HAP-1 (cell line): ENCODE data around the gene CDK18.

Experiments
- DNase-seq, 2 experiments: peaks; one replicate each; pipeline ENCODE4 v3.0.0-alpha.2; 2016 to 2020; ENCODE audit warnings: low spot score in 2 of 2
- H3K27me3 ChIP-seq: fragments of 250-450 bp; sonication (Bioruptor Pico); 2 replicates; pipeline ENCODE4 v1.5.1; 2020; ENCODE audit warnings: low read depth, mild to moderate bottlenecking, moderate library complexity
- H3K36me3 ChIP-seq: fragments of 250-450 bp; sonication (Bioruptor Pico); replicated peaks from 2 replicates; pipeline ENCODE4 v1.5.1; 2020; ENCODE audit warnings: mild to moderate bottlenecking
- H3K4me1 ChIP-seq: fragments of 250-450 bp; sonication (Bioruptor Pico); 2 replicates; pipeline ENCODE4 v1.5.1; 2020; ENCODE audit warnings: mild to moderate bottlenecking
- H3K4me3 ChIP-seq: fragments of 250-450 bp; sonication (Bioruptor Pico); 2 replicates; pipeline ENCODE4 v1.5.1; 2020; ENCODE audit warnings: mild to moderate bottlenecking, moderate library complexity
- H3K9me3 ChIP-seq: fragments of 250-450 bp; sonication (Bioruptor Pico); 2 replicates; pipeline ENCODE4 v1.5.1; 2020; ENCODE audit warnings: mild to moderate bottlenecking, moderate library complexity
- in situ Hi-C: fragments of 300-500 bp; cut with MboI; formaldehyde crosslinking; loops from 3 replicates; pipeline ENCODE4 v1.14.3; 2020; ENCODE audit warnings: low sequenced_read_pairs, inconsistent platforms, mixed read lengths

The CDK18 gene

DNA sequence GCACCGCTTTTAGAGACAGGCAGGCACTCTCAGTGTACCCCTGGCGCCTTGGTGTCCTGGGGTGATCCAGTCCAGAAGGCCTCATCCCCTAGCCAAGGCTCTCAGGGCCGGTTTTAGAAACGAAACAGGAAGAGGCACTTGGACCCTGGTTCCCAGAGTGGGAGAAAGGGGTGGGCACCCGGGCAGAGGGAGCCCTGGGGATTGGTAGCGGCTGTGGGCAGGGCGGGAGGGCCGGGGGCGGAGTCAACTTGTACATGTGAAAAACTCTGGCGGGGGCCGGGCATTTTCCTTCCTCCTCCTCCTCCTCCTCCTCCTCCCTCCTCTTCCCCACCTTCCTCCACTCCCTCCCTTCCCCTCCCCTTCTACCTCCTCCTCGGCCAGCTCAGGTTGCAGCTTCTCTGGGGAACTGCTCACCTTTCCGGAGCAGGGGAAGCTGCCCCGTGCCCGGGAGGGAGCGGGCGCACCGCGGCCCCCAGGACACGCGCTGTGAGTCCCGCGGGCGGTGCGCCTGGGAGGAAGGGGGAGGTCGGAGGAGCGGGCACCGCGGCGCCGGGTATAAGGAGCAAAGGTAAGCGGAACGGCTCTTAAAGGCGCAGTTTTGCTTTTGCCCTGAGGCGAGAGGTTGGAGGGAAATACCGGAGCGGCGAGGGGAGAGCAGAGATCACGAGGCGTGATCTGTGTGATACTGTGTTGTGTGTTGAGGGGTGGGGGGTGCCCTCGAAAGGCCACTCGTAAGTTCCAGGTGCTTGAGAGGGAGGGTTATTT is at the start of gene CDK18:
CDK18 (plus strand) TSS at position 359 of the 765 bp plus-strand sequence. CDS start 18,499 bp downstream, outside the sequence.
- peak; percentile 83 to 93 for DNase-seq
- Histone ChIP-seq H3K4me1 (no peaks in the 10 kb centered on the region; the same call in 1 of the 2 replicates), H3K9me3 (no peaks in the 10 kb centered on the region), H3K4me3 (peak within 1 kb of the TSS; percentile 47), H3K36me3 (no peaks in the 10 kb centered on the region), H3K27me3 (no peaks in the 10 kb centered on the region)
- in situ Hi-C loops, result no loop called here

GRCh38 chr1:205454903-205455335 is 49.5 kb upstream of the CDK18 start:
- peaks cover 11% of the 10 kb centered on the region for H3K4me1 ChIP-seq
- no peaks in the 10 kb centered on the region for H3K9me3 ChIP-seq
- H3K4me3 ChIP-seq, result no peak overlapping the region
- H3K27me3 ChIP-seq, result peaks cover 69% of the 10 kb centered on the region
- no peak for DNase-seq
- in situ Hi-C loops, result no loop called here
- no peaks in the 10 kb centered on the region for H3K36me3 ChIP-seq

- H3K27me3 ChIP-seq, result peaks cover 69% of the 10 kb centered on the region
- no peak for DNase-seq
- H3K4me3 ChIP-seq, result peak within 1 kb of the TSS; percentile 24
- no peaks in the 10 kb centered on the region for H3K36me3 ChIP-seq
- peaks cover 10% of the 10 kb centered on the region for H3K4me1 ChIP-seq
- no peaks in the 10 kb centered on the region for H3K9me3 ChIP-seq
- in situ Hi-C loops, result no loop called here
Observed at GRCh38 chr1:205455581-205456382, 48.7 kb upstream of the CDK18 start, which contains the start of gene BLACAT1. TSS of gene BLACAT1 (minus strand) at chr1:205456045.

- DNase-seq, result no peak
- H3K4me3 ChIP-seq, result peak overlapping the region; percentile 24
Observed at GRCh38 chr1:205456383-205456867, 48.0 kb upstream of the CDK18 start.

DNA sequence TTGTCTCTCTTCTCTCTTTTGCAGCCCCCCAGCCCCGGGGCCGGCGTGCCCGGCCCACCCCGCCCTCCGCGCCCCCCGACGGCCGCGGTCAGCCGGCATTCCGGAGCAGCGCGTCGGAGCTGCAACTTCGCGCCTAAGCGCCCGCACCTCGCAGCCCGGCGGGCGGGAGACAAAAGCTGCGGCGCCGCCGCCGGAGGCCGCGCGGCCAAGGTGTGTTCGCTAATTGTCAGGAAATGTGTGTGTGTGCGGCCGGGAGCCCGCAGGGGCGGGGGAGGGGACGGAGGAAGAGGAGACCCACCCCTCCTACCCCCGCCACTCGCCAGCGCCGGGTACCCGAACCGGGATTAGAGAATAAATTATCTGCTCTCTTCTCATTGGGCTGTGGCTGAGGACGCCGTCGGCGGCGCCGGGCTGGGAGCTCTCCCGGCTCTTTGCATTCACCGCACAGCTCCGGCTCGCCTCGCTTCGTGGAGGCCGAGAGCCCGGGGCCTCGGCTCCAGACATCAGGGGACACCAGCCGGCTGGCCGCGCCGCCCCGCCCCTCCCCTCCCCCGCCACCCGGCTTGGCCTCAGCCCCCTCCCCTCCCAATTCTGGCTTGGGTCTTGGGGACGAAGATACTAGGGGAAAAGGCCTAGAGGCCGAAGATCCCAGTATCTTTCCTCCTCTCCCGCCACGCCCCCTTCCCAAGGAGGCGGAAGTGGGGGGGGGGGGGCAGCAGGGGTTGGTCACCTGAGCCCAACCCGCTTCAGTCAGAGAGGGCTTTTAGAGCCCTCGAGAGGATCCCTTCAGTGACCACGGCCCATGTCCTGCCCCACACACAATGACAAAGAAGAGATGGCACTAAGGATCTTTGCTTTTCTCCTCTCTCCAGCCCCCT is 47.4 kb upstream of the CDK18 start:
- peaks cover 3% of the 10 kb centered on the region; the same call in 1 of the 2 replicates for H3K4me1 ChIP-seq
- in situ Hi-C loops, result no loop called here
- H3K27me3 ChIP-seq, result peaks cover 77% of the 10 kb centered on the region
- peak overlapping the region; percentile 24 for H3K4me3 ChIP-seq
- H3K36me3 ChIP-seq, result no peaks in the 10 kb centered on the region
- peak; percentile 39 to 62 for DNase-seq
- no peaks in the 10 kb centered on the region for H3K9me3 ChIP-seq

More at GRCh38 chr1:205456383-205456867, 48.0 kb upstream of the CDK18 start:
- Histone ChIP-seq H3K9me3 (no peaks in the 10 kb centered on the region), H3K36me3 (no peaks in the 10 kb centered on the region), H3K27me3 (peaks cover 75% of the 10 kb centered on the region), H3K4me1 (peaks cover 3% of the 10 kb centered on the region)
- in situ Hi-C loops, result no loop called here

DNA sequence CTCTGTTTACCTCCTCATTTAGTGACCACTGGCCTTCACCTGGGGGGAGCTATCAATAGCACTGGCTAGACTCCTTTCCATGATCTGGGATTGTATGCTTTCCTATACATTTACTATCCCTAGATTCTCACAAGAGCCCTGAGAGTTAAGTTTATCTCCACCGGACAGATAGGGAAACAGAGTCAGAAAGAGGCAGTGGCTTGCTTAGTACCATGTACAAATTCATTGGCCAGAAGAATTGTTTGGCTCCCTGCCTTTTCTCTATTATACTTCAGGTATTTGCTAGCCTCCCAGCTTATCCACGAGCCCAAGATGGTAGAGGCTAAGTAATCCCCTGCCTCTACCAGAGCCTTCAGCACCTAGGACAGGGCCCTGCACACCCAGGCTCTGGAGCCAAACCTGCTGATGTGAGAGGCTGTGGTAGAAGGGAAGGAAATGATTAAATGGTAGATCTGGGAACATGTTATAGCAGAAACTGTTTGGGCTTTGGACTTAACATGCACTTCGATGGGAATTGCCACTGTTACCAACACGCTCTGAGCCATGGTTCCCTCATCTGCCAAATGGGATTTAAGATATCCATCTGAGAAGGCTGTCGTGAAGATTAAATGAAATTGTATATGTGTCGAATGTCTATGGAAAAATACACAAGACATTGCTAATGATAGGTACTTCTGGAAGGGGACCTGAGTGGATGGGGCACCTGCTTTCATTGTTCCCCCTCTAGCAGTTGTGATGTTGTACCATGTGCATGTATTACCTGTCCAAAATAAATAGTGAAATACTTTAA is 45.5 kb upstream of the CDK18 start:
- in situ Hi-C loops, result no loop called here
- Histone ChIP-seq H3K27me3 (peaks cover 78% of the 10 kb centered on the region), H3K9me3 (no peaks in the 10 kb centered on the region), H3K4me3 (no peak overlapping the region), H3K4me1 (peaks cover 3% of the 10 kb centered on the region; the same call in 1 of the 2 replicates), H3K36me3 (no peaks in the 10 kb centered on the region)
- DNase-seq, result peak; percentile 40 to 76

DNA sequence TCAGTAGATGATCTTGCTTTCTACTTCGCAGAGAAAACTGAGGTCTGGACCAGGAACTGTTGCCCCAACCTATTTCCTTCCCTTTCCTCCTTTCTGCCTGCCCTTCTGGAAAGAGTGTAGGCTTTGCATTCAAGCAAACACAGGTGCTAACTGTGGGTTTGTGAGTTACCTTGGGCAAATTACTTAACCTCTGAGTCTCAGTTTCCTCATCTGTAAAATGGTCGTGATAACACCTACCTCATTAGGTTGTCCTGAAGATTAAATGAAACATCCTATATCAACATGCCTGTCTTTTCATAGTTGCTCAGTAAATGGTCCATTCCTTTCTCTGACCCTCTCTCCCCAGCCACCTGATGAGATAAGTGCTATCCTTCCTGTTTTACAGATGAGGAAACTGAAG is 39.1 kb upstream of the CDK18 start:
- Histone ChIP-seq H3K4me3 (no peak overlapping the region), H3K36me3 (no peaks in the 10 kb centered on the region), H3K4me1 (no peaks in the 10 kb centered on the region), H3K27me3 (peaks cover 37% of the 10 kb centered on the region), H3K9me3 (no peaks in the 10 kb centered on the region)
- in situ Hi-C loops, result no loop called here
- DNase-seq, result no peak

GRCh38 chr1:205466595-205467220 is 37.8 kb upstream of the CDK18 start:
- in situ Hi-C loops, result no loop called here

GRCh38 chr1:205470131-205470530 is 34.3 kb upstream of the CDK18 start:
- H3K27me3 ChIP-seq, result peaks cover 12% of the 10 kb centered on the region
- peaks cover 7% of the 10 kb centered on the region; the same call in 1 of the 2 replicates for H3K9me3 ChIP-seq
- H3K4me3 ChIP-seq, result no peak overlapping the region
- no peak for DNase-seq
- H3K4me1 ChIP-seq, result no peaks in the 10 kb centered on the region
- in situ Hi-C loops, result no loop called here
- no peaks in the 10 kb centered on the region for H3K36me3 ChIP-seq

More at GRCh38 chr1:205466595-205467220, 37.8 kb upstream of the CDK18 start:
- DNase-seq, result no peak
- Histone ChIP-seq H3K4me1 (no peaks in the 10 kb centered on the region), H3K27me3 (peaks cover 28% of the 10 kb centered on the region), H3K9me3 (no peaks in the 10 kb centered on the region), H3K4me3 (no peak overlapping the region), H3K36me3 (no peaks in the 10 kb centered on the region)

GRCh38 chr1:205472737-205473441 is 31.6 kb upstream of the CDK18 start:
- H3K4me3 ChIP-seq, result no peak overlapping the region
- peaks cover 9% of the 10 kb centered on the region for H3K27me3 ChIP-seq
- DNase-seq, result no peak
- H3K9me3 ChIP-seq, result peaks cover 8% of the 10 kb centered on the region; the same call in 1 of the 2 replicates
- H3K4me1 ChIP-seq, result no peaks in the 10 kb centered on the region
- in situ Hi-C loops, result no loop called here
- H3K36me3 ChIP-seq, result no peaks in the 10 kb centered on the region

DNA sequence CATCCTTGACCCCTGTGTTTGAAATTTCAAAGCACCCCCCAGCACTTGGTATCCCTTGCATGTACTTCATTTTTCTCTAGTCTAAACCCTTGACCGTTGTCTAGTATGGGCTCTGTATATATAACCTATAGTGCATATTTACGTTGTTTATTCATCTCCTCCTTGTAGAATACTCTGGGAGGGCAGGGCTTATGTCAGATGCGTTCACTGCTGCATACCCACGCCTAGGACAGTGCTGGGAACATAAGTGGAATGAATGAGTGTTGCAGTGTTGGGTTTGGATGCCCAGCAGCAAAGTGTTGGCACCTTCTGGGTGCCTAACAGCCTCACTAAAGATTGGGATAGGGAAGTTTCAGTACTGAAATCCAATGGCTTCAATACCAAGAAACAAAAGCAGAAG is 31.0 kb upstream of the CDK18 start:
- DNase-seq, result no peak
- no peak overlapping the region for H3K4me3 ChIP-seq
- H3K9me3 ChIP-seq, result peaks cover 8% of the 10 kb centered on the region; the same call in 1 of the 2 replicates
- peaks cover 9% of the 10 kb centered on the region for H3K27me3 ChIP-seq
- no peaks in the 10 kb centered on the region for H3K4me1 ChIP-seq
- H3K36me3 ChIP-seq, result no peaks in the 10 kb centered on the region
- in situ Hi-C loops, result no loop called here

DNA sequence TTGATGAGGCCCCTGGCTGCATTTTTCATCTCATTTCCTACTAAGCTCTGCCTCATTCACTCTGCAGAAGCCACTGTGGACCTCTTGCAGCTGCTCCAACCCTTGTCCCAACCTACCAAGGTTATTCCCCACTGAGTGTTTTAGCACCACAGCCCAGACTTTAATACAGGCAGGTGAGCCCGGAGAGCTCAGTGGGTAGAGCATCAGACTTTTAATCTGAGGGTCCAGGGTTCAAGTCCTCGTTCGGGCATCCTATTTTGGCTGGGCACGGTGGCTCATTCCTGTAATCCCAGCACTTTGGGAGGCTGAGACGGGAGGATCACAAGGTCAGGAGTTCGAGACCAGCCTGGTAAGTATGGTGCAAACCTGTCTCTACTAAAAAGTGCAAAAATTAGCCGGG is 30.5 kb upstream of the CDK18 start:
- no peak overlapping the region for H3K4me3 ChIP-seq
- in situ Hi-C loops, result no loop called here
- no peak for DNase-seq
- no peaks in the 10 kb centered on the region for H3K4me1 ChIP-seq
- H3K9me3 ChIP-seq, result peaks cover 8% of the 10 kb centered on the region; the same call in 1 of the 2 replicates
- H3K27me3 ChIP-seq, result peaks cover 9% of the 10 kb centered on the region
- H3K36me3 ChIP-seq, result no peaks in the 10 kb centered on the region
